GM19240 (cell line): Measurements from ENCODE around the gene ITGAE.
A peak's percentile ranks its signal among the peaks of the same experiment; 100 is the strongest.
"Not testable (repeated sequence)": the region's sequence is repeated elsewhere in the genome, so short reads cannot be mapped to it uniquely, and the experiment has no call there.

Source experiments
- DNase-seq: peaks from one replicate; pipeline ENCODE4 v3.0.0; 2011; ENCODE audit warnings: low spot score; ENCODE audit not compliant: insufficient read length

ITGAE gene

DNA sequence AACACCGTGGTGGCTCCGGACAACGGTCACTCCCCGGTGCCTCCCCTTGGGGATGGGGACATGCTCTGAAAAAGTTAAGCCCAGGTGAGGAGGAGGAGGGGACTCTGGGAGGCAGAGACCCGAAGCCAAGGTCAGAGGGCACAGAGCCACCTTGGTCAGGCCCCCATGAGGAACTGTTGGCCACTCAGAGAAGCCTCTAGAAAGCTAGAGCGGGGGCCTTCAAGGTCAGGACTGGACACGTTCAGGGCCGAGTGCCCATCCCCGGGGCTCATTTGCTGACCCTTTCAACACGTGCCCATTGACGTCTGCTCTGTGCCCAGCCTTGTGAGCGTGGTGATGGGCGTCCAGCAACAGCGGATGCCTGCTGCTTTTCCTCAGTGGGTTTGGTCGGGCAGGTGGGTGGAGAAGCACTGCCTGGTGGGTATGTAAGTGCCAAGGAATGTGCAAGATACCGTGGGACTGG lies 39.0 kb downstream of the ITGAE start:
- no peak for DNase-seq

DNA sequence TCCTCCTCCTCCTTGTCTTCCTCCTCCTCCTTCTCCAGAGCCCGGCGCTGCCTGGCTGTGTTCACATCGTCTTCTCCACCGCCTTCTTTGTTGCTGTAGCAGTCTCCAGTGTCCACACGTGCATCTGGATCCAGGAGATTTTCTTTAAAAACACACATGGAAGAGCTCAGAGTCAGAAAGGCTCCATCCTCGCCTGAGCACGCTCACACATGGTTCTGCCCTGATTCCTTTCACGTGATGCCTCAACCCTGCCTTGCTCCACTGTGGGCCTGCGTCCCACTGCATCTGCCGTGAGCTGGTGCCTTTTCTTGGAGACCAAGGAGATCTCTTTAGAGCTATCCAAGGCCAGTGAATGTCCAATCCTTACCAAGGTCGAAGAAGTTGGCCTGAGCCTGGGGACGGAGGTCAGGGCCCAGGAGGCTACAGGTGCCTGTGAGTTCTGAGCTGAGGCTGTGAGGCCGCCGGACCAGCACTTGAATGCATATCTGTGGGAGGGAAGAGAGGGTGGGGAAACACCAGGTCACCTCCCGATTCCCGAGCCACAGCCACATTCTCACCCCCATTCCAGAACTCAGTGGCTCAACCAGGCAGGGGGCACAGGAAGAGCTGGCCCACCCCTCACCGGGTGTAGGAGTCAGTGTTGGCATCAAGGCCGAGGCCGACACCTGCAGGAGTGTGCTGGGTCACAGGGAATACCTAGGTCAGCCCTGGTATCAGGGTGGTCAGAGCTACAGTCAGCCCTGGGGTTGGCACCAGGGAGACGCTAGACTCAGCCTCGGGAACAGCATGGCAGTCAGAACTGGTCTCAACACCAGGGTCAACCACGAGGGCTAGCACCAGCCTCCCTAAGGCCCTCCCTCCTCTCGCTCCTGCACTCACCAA lies 39.7 kb downstream of the ITGAE start:
- no peak for DNase-seq

DNA sequence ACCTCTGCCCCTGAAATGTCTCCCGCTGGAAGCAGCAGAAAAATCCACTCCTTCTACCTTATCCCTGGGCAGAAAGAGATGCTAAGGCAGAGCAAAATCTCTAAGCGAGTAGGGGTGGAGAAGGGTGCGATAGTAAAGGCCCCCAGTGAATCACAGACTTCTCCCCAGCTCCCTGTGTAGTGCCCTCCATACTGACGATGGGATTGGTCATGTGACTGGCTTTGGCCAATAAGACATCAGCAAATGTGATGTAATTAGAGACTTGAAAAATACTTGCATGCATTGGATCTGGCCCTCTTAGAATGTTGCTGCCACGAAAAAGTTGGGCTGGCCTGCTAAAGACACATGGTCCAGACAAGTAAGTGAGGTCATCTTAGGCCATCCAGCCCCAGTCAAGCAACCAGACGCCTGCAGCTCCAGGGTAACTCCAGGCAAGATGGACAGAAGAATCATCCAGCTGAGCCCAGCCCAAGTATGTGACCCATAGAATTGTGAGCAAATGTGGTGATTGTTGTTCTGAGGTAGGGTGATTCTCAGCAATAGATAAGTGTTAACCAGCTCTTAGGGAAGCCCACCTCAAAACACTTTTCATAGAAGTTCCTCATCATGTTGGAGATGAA lies 41.3 kb downstream of the ITGAE start:
- no peak for DNase-seq

DNA sequence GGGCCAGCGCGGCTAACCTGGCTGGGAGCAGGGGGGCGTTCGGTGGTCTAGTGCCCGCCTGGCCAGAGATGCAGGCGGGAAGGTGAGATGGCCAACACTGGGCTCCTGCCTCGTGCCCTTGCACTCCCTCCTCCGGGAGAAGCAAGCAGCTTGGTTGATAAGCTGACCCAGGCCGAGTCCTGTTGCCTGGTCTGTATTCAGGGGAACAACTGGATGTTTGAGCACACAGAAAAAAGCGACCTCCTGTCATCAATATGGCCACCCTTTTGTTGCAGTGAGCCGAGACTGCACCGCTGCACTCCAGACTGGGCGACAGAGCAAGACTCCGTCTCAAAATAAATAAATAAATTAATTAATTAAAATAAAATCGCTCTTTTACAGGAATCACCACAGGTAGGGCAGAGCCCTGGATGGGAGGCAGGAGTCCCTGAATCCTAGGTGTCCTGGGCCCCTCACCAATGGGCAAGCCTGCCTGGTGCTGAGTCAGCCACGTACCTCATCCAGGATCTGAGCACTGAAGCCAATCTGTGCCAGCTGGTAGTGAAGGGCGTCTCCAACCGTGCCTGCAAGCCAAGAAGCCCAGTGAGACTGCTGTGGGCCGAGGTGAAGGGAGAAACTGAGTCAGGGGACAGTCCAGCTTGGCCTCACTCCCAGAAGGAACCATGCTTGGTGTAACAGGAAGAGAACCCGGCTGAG lies 45.5 kb downstream of the ITGAE start:
- no peak for DNase-seq

DNA sequence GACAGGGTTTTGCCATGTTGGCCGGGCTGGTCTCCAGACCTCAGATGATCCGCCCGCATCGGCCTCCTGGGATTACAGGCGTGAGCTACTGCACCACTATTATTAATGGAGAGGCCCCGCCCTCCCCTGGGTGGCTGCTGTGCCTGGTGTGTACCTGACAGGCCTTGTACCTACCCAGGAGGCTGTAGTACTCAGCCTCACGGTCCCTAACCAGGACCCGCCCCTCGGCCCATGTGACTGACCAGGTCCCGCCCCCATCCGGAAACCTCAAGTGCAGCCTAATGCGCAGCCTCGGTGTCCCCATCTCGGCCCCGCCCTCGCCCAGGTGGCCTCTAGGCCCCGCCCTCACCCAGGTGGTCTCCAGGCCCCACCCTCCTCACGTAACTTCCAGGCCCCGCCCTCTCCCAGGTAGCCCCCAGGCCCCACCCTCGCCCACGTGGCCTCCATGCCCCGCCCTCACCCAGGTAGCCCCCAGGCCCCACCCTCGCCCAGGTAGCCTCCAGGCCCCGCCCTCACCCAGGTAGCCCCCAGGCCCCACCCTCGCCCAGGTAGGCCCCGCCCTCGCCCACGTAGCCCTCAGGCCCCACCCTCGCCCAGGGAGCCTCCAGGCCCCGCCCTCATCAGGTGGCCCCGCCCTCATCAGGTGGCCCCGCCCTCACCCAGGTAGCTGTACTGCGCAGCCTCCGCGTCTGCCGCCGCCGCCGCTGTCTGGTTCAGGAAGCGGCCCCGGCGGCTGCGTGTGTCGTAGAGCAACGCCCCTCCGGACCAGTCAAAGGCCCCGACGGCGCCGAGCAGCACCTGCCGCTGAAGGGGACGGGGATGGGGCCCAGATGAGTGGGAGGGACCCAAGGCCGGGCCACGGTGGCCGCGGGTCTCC lies 46.3 kb downstream of the ITGAE start:
- peak; percentile 17 for DNase-seq

DNA sequence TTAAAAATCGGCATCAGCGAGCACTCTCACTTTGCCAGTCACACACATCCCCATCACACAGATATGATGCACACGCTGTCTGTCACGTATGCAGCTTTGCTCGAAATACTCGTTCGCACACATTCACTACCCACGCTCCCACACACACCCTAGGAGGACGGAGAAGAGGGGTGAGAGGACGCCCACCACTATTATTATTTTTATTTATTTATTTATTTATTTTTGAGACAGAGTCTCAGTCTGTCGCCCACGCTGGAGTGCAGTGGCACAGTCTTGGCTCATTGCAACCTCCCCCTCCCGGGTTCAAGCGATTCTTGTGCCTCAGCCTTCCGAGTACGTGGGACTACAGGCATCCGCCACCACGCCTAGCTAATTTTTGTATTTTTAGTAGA lies 46.9 kb downstream of the ITGAE start:
- DNase-seq, result no peak

DNA sequence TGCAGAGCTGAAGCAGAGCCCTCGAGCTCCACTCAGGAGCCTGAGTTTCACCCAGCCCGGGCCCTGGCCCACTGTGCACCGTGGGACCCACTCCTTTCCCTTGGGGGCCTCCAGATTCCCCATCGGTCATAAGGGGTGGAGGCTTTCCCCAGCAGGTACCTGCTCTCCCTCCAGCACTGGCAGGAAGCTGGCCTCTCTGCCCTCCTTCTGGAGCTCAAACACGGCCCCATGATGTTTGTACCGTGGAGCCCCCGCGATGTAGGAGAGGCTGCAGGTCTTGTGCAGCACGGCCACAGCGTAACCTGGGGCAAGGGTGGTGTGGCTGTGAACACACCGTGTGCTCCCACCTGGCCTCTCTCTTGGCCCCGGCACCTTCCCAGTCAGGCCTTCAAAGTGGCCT lies 47.4 kb downstream of the ITGAE start:
- DNase-seq, result no peak

DNA sequence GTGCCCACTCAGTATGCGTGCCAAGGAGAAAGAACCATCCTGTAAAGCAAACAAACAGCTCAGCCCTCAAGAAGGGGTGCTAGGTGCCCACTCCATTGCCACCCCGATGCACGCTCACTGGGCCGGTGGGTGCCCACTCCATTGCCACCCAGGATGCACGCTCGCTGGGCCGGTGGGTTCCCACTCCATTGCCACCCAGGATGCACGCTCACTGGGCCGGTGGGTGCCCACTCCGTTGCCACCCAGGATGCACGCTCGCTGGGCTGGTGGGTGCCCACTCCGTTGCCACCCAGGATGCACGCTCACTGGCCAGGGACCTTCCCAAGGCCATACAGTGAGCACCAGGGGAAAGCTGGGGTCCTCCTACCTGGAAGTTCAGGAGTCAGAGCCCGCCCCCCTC lies 49.2 kb downstream of the ITGAE start:
- no peak for DNase-seq

DNA sequence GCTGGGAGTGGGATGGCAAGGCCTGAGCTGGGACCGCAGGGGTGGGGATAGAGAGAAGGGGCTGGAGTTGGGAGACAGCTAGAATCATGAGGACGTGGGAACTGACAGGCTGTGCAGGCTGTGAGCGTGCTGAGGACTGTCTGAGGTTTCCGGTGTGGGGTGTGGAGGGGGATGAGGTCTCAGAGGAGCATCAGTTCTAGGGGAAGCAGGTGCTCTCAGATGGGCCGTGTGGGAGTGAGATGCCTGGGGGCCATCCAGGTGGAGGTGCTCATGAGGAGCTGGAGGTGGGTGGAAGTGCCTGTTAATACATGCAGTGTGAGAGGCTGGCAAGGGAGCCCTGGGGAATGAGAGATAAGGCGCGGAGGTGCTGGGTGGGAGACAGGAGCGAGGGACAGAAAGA lies 50.1 kb downstream of the ITGAE start:
- DNase-seq, result peak; percentile 38

DNA sequence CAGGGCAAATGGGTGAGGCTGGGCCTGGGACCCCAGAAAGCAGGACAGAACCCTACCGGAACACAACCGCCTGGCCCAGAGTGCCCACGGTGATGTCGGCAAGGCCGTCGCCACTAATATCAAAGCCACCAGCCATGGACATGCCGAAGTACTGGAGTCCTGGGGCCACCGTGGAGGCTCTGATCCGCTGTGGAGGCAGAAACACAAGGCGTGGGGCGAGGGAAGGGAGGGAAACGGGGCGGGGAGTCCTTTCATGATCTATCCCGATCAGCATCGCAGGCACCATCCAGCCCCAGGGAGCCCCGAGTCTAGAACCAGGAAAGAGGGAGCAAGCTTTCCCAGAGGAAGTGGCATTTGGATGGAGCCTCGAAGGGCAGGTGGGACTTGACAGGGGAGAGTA lies 50.7 kb downstream of the ITGAE start:
- DNase-seq, result no peak

DNA sequence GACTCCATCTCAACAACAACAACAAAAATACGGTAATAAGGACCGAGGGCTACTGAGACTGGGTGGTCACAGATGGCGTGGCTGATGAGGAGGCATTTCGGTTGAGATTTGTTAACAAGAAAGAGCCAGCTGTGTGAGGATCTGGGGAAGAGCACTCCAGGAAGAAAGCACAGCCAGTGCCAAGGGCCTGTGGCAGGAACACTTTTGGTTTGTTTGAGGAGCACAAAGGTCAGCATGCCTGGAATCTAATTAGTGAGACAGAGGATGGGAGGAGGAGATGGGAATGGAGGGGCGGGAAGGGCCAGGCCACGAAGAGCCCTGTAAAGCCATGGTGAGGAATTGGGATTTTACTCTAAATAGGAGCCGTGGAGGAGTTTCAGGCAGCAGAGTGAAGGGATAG lies 52.4 kb downstream of the ITGAE start:
- DNase-seq, result no peak

DNA sequence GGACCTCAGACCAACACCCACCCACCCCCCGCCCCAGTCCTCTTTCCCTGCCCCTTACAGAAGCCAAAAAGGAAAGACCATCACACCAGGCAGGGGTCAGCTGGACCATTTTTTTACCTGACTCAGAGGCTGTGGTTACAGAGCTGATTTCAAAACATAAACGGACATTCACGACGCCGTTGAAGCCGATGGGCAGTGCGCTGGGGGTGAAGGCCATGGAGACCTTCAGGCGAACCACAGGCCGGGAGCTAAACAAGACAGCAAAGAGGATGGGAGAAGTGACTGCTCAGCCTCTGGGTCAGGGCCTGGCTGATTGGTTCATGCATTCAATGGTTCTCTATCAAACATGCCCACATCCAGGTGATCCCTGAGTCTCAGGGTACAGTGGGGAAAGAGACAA lies 53.2 kb downstream of the ITGAE start:
- DNase-seq, result no peak

DNA sequence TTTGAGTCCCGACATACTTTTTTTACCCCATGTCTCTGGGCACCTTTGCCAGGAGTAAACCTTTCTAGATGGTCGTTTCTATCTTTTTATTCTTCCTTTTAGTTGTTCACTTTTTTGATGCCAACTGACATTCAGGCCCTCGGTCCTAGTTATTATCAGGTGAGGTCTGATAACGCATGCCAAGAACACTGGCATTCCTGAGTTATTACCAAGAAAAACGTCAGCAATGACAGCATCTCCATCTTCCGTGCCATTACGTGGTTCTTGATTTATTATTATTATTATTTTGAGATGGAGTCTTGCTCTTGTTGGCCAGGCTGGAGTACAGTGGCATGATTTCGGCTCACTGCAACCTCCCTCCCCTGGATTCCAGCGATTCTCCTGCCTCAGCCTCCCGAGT lies 55.9 kb downstream of the ITGAE start:
- DNase-seq, result no peak

DNA sequence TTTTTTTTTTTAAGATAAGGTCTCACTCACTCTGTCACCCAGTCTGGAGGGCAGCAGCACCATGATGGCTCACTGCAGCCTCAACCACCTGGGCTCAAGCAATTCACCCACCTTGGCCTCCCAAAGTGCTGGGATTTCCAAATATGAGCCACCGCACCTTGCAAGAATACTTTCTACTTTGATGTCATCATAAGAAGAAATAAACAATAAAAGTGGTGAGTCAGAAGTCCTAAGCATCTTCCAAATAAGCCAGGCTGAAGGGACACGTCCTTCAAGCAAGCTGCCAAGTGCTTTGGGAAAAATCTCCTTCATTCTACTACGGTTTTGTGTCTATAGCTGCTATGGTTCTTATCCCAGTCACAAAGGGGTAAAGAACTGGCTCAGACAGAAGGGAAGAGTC lies 57.0 kb downstream of the ITGAE start:
- no peak for DNase-seq

DNA sequence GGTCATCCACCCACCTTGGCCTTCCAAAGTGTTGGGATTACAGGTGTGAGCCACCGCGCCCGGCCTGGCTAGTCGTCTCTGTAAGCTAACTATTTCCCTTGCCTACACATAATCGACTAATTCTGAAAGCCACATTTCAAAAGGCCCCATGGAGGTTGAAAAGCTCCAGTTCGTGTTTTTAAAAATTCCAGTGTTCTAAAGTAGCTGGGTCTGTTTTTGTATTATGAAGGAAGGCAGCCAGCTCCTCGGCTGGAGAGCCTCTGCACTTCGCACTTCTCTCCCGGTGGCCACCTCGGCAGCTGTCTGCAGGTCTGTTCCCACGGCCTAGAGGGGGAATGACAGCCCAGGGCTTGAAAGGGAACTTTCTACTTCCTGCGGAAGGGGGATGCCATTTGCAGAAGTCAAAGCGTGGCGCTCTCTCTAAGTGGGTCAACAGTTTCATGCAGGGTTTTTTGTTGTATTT lies 60.3 kb downstream of the ITGAE start:
- DNase-seq, result no peak

DNA sequence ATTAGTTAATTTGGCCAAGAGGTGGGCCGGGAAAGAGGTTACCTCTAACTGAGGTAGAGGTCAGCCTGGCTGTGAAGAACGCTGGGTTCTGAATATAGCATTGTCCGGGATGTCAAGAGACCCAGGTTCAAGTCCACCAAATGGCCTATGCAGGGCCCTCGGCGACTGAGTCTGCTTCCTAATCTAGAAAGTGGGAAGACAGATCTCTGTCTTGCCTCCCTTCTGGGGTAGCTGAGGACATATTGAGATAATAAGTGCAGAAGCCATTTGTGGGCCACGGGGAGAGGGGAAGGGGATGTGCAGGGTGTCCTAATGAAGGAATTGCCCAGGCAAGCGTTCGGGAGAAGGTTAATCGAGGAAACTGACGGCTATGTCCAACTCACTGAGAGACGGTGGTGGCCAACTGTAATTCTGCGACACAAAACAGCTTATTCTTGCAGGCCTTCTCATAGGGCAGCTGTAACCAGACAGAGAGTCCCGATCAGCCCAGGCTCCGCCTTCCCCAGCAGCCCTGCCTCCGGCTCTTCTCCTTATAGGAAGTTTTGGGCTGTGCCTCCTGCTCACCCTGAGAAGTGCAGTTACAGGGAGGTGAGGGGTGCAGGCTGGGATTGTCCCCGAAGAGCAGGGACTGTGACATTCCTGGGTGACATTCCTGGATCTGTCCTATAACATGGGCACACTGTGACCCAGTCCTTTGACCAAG lies 61.4 kb downstream of the ITGAE start:
- no peak for DNase-seq

DNA sequence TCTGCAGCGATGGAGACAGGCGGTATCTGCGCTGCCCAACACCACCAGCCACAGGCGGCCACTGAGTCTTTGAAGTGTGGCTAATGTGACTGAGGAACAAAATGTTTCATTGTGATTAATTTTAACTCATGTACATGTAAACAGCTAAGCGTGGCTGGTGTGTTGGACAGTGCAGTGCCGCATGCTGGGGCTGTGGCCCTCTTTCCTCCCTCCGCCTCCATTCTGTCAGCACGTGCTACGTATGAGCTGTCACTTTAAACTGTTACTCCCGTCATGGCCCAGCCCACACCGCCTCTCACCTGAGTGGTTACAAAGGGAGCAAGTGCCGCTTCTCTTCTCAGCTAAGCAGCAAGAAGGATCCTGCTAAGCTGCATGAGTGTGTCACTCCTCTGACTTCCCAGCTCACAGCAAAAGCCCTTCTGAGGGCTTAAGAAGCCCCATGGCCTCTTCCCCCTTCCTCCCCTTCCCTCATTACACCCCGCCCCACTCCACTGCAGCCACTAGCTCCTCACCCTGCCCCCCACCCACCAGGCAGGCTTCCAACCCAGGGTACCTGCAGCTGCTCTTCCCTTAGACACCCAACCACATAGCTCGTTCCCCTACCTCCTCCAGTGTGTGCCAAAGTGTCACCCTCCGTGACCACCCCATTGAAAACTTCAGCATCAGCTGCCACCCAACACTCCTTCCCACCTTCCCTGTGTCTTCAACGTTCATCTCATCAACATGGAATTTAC lies 62.3 kb downstream of the ITGAE start:
- no peak for DNase-seq

DNA sequence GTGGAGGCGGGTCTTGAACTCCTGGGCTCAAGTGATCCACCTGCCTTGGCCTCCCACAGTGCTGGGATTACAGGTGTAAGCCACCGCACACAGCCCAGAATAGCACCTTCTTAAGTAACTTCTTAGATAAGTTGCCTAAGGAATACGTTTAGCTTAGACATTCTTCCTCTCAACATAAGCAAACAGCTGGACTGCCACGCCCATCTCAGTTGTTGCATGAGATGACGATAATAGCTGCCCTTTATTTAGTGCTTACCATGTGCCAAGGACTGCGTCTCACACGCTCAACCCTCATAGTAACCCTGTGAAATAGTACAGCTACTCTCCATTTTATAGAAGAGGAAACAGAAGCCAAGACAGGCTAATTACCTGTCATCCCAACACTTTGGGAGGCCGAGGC lies 65.5 kb downstream of the ITGAE start:
- no peak for DNase-seq

DNA sequence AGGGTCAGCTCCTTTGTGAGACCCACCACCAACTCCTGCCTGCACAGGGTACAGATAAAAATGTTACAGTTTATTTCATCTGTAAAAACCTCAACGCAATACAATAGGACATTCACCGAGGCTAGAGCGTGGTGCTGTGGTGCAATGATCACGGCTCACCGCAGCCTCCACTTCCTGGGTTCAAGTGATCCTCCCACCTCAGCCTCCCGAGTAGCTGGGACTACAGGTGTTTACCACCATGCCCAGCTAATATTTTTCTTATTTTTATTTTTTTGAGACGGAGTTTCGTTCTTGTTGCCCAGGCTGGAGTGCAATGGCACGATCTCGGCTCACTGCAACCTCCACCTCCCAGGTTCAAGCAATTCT lies 66.1 kb downstream of the ITGAE start:
- DNase-seq, result not testable (repeated sequence)

DNA sequence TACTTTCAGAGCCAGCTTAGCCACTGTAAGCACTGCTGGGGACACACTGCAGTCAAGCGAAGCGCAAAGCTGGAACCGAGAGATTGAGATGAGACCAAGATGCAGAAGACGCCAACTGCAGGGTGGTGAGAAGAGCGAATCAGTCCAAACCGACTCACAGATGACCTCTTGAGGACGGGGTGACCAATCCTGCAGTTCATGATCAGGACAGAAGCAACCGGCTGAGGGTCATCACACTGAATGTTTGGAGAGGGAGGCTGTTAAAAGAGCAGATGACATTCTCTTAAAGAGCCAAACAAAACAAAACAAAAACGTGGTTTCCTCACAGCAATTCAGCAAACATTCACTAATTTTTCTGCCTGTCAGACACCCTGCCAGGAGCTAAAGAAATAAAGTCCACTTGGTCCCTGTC lies 68.8 kb downstream of the ITGAE start:
- peak; percentile 43 for DNase-seq
